ENCODE results near the gene MED22.

MED22 gene

DNA sequence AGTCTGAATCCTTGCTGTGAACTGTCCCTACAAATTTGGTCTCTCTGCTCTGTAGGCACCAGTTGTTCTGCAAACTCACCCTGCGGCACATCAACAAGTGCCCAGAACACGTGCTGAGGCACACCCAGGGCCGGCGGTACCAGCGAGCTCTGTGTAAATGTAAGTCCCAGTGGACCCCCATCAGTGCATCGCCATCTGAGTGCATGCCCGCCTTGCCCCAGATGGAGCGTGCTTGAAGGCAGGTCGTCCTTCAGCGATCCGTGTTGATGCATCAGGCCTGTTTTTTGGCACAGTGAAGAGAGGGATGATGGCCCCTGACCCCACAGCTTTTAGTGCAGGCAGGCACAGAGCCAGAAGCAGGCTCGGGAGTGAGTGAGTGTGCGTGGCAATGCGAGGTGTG, 9.7 kb upstream of the MED22 start:
- no peak for DNase-seq (ENCODE audit: low read depth, low spot score)
- in situ Hi-C loops (cut with HindIII; ENCODE audit: low sequenced_read_pairs), result no loop called here
- TF ChIP-seq, protein P1, sequence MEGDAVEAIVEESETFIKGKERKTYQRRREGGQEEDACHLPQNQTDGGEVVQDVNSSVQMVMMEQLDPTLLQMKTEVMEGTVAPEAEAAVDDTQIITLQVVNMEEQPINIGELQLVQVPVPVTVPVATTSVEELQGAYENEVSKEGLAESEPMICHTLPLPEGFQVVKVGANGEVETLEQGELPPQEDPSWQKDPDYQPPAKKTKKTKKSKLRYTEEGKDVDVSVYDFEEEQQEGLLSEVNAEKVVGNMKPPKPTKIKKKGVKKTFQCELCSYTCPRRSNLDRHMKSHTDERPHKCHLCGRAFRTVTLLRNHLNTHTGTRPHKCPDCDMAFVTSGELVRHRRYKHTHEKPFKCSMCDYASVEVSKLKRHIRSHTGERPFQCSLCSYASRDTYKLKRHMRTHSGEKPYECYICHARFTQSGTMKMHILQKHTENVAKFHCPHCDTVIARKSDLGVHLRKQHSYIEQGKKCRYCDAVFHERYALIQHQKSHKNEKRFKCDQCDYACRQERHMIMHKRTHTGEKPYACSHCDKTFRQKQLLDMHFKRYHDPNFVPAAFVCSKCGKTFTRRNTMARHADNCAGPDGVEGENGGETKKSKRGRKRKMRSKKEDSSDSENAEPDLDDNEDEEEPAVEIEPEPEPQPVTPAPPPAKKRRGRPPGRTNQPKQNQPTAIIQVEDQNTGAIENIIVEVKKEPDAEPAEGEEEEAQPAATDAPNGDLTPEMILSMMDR (IDR thresholded peaks at IDR 0.05; ENCODE audit: low read depth, low read length), result no peak
- no peak overlapping the region for H3K4me3 ChIP-seq (ENCODE audit: low read depth, low read length)

GRCh38 chr9:133356391-133357091, 8.6 kb upstream of the MED22 start, which contains the start of the genes SURF1 and SURF2:
TSS of gene SURF1 (minus strand) at chr9:133356487. CDS start at chr9:133356453, 34 bp downstream.
TSS of gene SURF2 (plus strand) at chr9:133356550. CDS start at chr9:133356593, 43 bp downstream.
- DNase-seq (ENCODE audit: low read depth, low spot score), result peak; percentile 76
- H3K4me3 ChIP-seq (ENCODE audit: low read depth, low read length), result peak within 1 kb of the TSS; percentile 81
- TF ChIP-seq, protein P1 (IDR thresholded peaks at IDR 0.05; ENCODE audit: low read depth, low read length), result peak; percentile 12
- in situ Hi-C loops (cut with HindIII; ENCODE audit: low sequenced_read_pairs), result no loop called here

GRCh38 chr9:133355881-133356357, 8.0 kb upstream of the MED22 start:
- in situ Hi-C loops (cut with HindIII; ENCODE audit: low sequenced_read_pairs), result no loop called here

GRCh38 chr9:133354766-133355165, 6.8 kb upstream of the MED22 start:
- in situ Hi-C loops (cut with HindIII; ENCODE audit: low sequenced_read_pairs), result no loop called here
- DNase-seq (ENCODE audit: low read depth, low spot score), result no peak
- H3K4me3 ChIP-seq (ENCODE audit: low read depth, low read length), result no peak overlapping the region
- TF ChIP-seq, protein P1 (IDR thresholded peaks at IDR 0.05; ENCODE audit: low read depth, low read length), result no peak

More at GRCh38 chr9:133355881-133356357, 8.0 kb upstream of the MED22 start:
- H3K4me3 ChIP-seq (ENCODE audit: low read depth, low read length), result peak overlapping the region; percentile 81
- DNase-seq (ENCODE audit: low read depth, low spot score), result no peak
- TF ChIP-seq, protein P1 (IDR thresholded peaks at IDR 0.05; ENCODE audit: low read depth, low read length), result peak; percentile 15

- in situ Hi-C loops (cut with HindIII; ENCODE audit: low sequenced_read_pairs), result no loop called here
- TF ChIP-seq, protein P1 (IDR thresholded peaks at IDR 0.05; ENCODE audit: low read depth, low read length), result no peak
- DNase-seq (ENCODE audit: low read depth, low spot score), result no peak
- H3K4me3 ChIP-seq (ENCODE audit: low read depth, low read length), result no peak overlapping the region
Observed at GRCh38 chr9:133353548-133353947, 5.6 kb upstream of the MED22 start.

- no peak for DNase-seq (ENCODE audit: low read depth, low spot score)
- H3K4me3 ChIP-seq (ENCODE audit: low read depth, low read length), result no peak overlapping the region
- in situ Hi-C loops (cut with HindIII; ENCODE audit: low sequenced_read_pairs), result no loop called here
- TF ChIP-seq, protein P1 (IDR thresholded peaks at IDR 0.05; ENCODE audit: low read depth, low read length), result no peak
Observed at GRCh38 chr9:133352635-133353340, 4.9 kb upstream of the MED22 start.
